Adrenal gland (tissue), 12 donors: ENCODE data around the gene AGBL1. TPM values are rescaled to one million over a fixed set of nuclear protein-coding genes. Genes with fewer than 3 reads are reported as not detected.

Experiments used
- DNase-seq, 7 donors: peaks; one replicate each; pipeline ENCODE4 v3.0.0-alpha.2; 2019 to 2020
- H3K27ac ChIP-seq, 5 donors: fragments of 200-600 bp; sonication (generic) in 4 of 5; 1 replicate in 3 of 5; 2 replicates in 2 of 5; pipeline versions ENCODE4 v1.5.1 to v1.8.0; 2016 to 2020; ENCODE audit warnings: mild to moderate bottlenecking in 1 of 5
- H3K27me3 ChIP-seq: fragments of 200-600 bp; 2 replicates; pipeline ENCODE4 v1.8.0; 2021
- H3K36me3 ChIP-seq, 2 donors: fragments of 200-600 bp; replicated peaks in 1 of 2; 1 replicate in 1 of 2; 2 replicates in 1 of 2; pipeline versions ENCODE4 v1.5.1 to v1.8.0; 2018 to 2022
- H3K4me1 ChIP-seq, 2 donors: fragments of 200-600 bp; replicated peaks in 1 of 2; 1 replicate in 1 of 2; 2 replicates in 1 of 2; pipeline versions ENCODE4 v1.5.1 to v1.8.0; 2018 to 2021
- H3K4me3 ChIP-seq, 4 donors: fragments of 200-600 bp; sonication (generic) in 3 of 4; one replicate each; pipeline ENCODE4 v1.5.1; 2016 to 2018
- H3K9me3 ChIP-seq, 3 donors: fragments of 200-600 bp; sonication (generic) in 1 of 3; replicated peaks in 1 of 3; 1 replicate in 2 of 3; 2 replicates in 1 of 3; pipeline versions ENCODE4 v1.5.1 to v1.8.0; 2016 to 2021
- CTCF ChIP-seq, 6 experiments: fragments of 450-650 bp in 4 of 6; fragments of 200-600 bp in 2 of 6; sonication (generic) in 1 of 6; IDR thresholded peaks; 1 replicate in 5 of 6; 2 replicates in 1 of 6; pipeline versions ENCODE4 v1.5.1 to v1.8.0; 2016 to 2021; ENCODE audit warnings: antibody characterized with exemption in 6 of 6, mild to moderate bottlenecking in 2 of 6, moderate library complexity in 1 of 6
- POLR2A ChIP-seq, 2 donors: fragments of 450-650 bp; IDR thresholded peaks; one replicate each; pipeline ENCODE4 v1.6.1; 2017; ENCODE audit warnings: antibody characterized with exemption in 2 of 2, mild to moderate bottlenecking in 2 of 2, moderate library complexity in 1 of 2
- WGBS, 4 donors: extraction: QIAGEN DNeasy Blood & Tissue Kit in 2 of 4; methylation state at CpG; one replicate each; pipeline versions ENCODE4 v1.1.5 to v1.1.7; 2013 to 2017; 5-methylcytosine and 5-hydroxymethylcytosine counted together
- intact Hi-C, 2 donors: fragments of 100-400 bp; cut with DNase I; formaldehyde crosslinking; loops; one replicate each; pipeline versions ENCODE4 v1.14.1 to v1.15.0; 2022 to 2023
- polyA plus RNA-seq, 3 donors: library from polyadenylated mRNA; stranded (reverse); fragments of 200-250 nt in 2 of 3; fragments of 350-450 nt in 1 of 3; fragmentation: Illumina TruSeq in 1 of 3; extraction: RNeasy Lipid Tissue Mini Kit (QIAGEN cat#74804) in 1 of 3; gene quantifications; one replicate each; pipeline ENCODE4 v1.2.3, GENCODE V29; 2013 to 2014
- total RNA-seq, 9 donors: library from RNA; depleted of rRNA in 4 of 9; stranded (reverse); fragments of >200 nt in 4 of 9; fragments of 120-200 nt in 1 of 9; fragmentation: NEBNext Ultra II Directional in 1 of 9; extraction: Animal tissue kit (Norgen Biotek cat#: 25700) in 1 of 9; gene quantifications; one replicate each; pipeline versions ENCODE4 v1.1.0 to v1.2.4, GENCODE V29; 2013 to 2023
- donor health status: healthy with polysubstance abuse.
- donor health status: Bipolar disorder and iron deficiency.
- donor health status: DM: yes; HTN: yes; CAD: no.
- donor health status: DM: no; HTN: no; CAD: no.
- donor health status: DM: no; HTN: no; CAD: no.
- donor health status: DM: yes; HTN: yes; CAD: no.

The AGBL1 gene
- total and polyA plus RNA-seq, 12 donors = 0.04 to 0.07 (median 0.06) TPM; not detected in 9

GRCh38 chr15:86903642-86904421 is 824.2 kb downstream of the AGBL1 start:
- no peak overlapping the region for H3K27ac ChIP-seq
- no peak for DNase-seq
- H3K27me3 ChIP-seq = no peaks in the 10 kb centered on the region
- no peak overlapping the region for H3K4me3 ChIP-seq
- H3K36me3 ChIP-seq = no peaks in the 10 kb centered on the region
- TF ChIP-seq POLR2A (IDR thresholded peaks at IDR 0.05) (no peak), CTCF (IDR thresholded peaks at IDR 0.05) (no peak)
- intact Hi-C loops = no loop called here
- WGBS, 4 donors = 50 to 60% (median 57%) methylated on average over 4 of the region's 4 CpGs
- no peaks in the 10 kb centered on the region for H3K9me3 ChIP-seq
- no peaks in the 10 kb centered on the region for H3K4me1 ChIP-seq

DNA sequence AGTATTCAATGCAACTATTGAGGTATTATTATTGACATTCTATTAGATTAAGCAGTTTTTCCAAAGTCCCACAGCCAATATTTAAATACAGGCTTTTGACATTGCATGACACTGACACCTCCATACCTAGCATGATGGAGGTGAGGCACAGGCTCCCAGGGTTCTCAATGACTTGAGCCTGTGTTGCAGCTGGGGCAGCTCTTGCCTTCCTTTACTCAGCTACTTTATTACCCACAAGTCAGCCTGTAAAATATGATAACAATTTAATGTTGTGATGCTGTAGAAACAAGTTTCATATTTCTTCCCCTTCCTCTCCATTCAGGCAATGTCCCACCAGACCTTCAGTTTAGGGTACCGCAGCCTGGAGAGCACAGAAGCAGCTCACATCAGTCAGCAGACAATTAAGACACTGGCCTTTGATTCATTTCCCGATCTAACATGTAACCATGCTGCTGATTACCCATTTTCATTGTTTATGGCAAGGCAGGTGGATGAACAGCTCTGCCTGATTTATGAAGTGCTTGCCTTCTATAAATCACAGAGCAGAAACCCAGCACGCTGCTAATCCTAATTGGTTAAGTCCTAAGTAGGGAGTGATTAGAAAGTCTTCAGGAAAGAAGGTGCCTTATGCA is 826.1 kb downstream of the AGBL1 start:
- TF ChIP-seq CTCF (IDR thresholded peaks at IDR 0.05) = no peak
- TF ChIP-seq POLR2A (IDR thresholded peaks at IDR 0.05) = no peak
- Histone ChIP-seq H3K27ac (no peak overlapping the region), H3K4me3 (no peak overlapping the region), H3K4me1 (no peaks in the 10 kb centered on the region), H3K36me3 (no peaks in the 10 kb centered on the region), H3K27me3 (no peaks in the 10 kb centered on the region), H3K9me3 (no peaks in the 10 kb centered on the region)
- WGBS, 4 donors = 44 to 58% (median 53%) methylated on average over 3 of the region's 3 CpGs
- intact Hi-C loops = no loop called here
- no peak for DNase-seq

- DNase-seq = no peak
- no peaks in the 10 kb centered on the region for H3K36me3 ChIP-seq
- intact Hi-C loops = no loop called here
- no peaks in the 10 kb centered on the region for H3K4me1 ChIP-seq
- 21 to 28% (median 21%) methylated on average over 2 of the region's 2 CpGs for WGBS, 4 donors
- no peak overlapping the region for H3K27ac ChIP-seq
- no peaks in the 10 kb centered on the region for H3K27me3 ChIP-seq
- H3K9me3 ChIP-seq = no peaks in the 10 kb centered on the region
- H3K4me3 ChIP-seq = no peak overlapping the region
- TF ChIP-seq CTCF (IDR thresholded peaks at IDR 0.05) (no peak), POLR2A (IDR thresholded peaks at IDR 0.05) (no peak)
Measured at GRCh38 chr15:86906376-86906775, 826.7 kb downstream of the AGBL1 start.

DNA sequence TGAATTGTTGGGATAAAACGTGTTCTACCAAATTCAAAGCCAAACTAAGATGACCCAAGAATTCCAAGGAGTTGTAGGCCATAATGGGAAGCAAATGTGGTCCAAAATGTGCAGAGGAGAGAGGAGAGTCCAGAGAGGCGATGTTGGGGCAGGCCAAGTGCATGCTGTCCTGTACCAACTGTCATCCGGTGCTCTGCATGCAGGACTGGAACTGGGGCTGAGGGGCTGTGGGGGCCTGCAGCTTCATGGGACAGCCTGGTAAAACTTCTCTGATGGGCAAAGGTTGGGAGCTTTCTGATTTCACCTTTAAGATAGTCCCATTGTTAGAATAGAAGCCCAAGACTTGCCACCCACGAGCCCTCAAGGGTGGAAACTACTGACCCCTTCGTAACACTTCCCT is 831.4 kb downstream of the AGBL1 start:
- no peak for DNase-seq
- WGBS, 4 donors = 61 to 78% (median 65%) methylated on average over 5 of the region's 5 CpGs
- intact Hi-C loops = loop anchor here in 1 of 2 donors (5.0 to 10.0 kb wide), 3 partner anchors 691 to 1364 kb away; no protein-coding TSS in a partner anchor

More for the DNA sequence above, 831.4 kb downstream of the AGBL1 start:
- H3K4me3 ChIP-seq = no peak overlapping the region
- no peaks in the 10 kb centered on the region for H3K36me3 ChIP-seq
- H3K9me3 ChIP-seq = no peaks in the 10 kb centered on the region
- H3K4me1 ChIP-seq = peaks cover 0 to 4% of the 10 kb centered on the region in 2 donors
- H3K27me3 ChIP-seq = no peaks in the 10 kb centered on the region
- no peak overlapping the region for H3K27ac ChIP-seq
- TF ChIP-seq POLR2A (IDR thresholded peaks at IDR 0.05) (no peak), CTCF (IDR thresholded peaks at IDR 0.05) (no peak)
